NCI-H146 treated with DMSO at 0.1 percent for 48 hours (cell line): ENCODE data around the gene PLXNA4.

Experiments used
- DNase-seq: peaks from one replicate; lab custom pipeline; 2025; ENCODE audit not compliant: unreplicated experiment; lab: John Stamatoyannopoulos, UW

PLXNA4 gene

DNA sequence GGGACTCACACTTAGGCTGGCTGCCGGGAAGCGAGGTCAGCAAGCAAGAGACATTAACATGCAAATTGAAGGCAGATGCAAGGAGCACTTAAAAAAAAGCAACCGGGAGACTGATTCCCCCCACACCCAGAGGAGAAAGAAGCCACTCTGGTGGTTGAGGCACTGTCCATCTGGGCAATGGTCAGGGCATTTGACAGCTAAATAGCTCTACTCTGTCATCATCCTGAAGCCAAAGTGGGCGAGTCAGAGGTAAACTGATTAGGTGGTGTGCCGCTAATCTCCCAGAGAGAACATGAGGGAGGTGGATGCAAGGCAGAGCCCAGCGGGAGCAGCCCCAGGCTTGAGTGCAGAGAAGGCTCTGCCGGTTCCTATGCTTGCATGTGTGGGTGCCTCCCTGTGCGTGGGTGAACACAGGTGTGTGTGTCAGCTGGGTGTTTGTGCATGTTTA lies 100.6 kb downstream of the PLXNA4 start:
- DNase-seq: no peak

DNA sequence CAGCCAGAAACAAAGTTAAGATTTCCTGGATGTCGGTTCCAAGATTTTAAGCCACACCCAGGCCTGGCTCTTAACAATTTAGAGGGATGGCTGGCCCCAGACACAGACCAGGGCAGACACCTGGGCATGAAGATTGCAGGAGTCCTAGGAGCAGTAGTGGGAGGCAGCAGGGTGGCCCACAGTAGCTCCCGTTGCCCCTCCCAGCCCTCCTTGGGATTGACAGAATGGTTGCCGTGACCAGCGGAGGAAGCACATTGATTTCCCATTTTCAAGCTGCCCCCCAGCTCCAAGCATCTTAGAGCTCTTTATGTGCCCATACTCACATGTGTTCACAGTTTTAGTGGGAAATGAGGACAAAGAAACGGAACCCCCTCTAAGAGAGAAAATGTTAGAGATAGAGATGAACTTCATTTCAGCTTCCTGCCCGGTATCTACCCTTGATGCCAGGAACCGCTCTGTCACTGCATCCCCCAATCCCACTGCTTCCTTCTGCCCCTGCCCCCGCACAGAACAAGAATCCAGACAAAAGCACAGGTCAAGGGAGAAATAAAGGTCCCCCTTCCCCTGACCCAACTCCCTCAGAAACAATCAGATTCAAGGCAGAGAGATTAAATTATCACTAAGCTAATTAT lies 101.1 kb downstream of the PLXNA4 start:
- DNase-seq: no peak

DNA sequence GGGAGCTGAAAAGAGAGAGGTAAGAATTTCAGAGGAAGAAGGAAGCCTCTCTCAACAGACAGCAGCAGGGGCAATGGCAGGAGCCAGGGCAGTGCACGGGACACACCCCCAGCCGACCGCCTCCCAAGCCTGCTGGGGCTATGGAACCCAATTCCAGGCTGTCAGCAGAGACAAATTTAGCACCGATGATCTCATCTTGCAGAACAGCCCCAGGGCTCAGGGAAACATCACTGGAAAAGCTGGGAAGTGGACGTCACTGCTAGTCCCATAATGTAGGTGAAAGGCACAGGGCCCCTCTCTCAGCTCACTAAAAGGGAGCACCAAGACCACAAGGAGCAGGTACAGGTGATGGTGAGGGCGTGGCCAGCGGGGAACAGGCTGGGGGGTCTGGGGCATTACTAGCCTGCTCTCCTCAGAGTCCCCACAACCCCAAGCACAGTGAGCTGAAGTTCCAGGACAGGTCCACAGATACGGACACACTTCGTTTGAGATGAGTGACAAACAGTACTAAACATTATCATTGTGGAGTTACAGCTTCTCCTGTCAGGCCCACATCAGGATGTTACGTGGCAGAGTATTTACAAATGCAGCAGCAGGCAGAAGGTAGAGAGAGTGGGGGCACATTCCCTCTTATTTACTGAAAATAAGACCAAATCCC lies 103.7 kb downstream of the PLXNA4 start:
- no peak for DNase-seq

DNA sequence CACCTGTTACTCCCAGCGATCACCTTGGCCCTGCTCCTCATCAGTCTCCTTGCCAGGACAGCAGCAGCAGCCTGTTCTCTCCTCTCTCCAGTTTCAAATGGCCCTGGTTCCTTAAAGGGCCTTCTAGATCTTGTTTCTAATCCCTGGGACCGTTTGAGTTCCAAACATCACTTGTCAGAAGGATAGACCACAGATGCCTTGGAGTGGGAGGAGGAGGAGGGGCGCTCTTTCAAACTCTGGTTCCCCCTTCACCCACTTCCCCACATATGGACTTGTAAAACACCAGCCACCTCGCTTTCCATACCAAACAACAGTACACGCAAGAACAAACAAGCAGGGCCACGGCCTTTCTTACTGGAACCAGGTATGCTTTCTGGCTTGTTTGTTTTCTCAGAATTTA lies 104.8 kb downstream of the PLXNA4 start:
- DNase-seq: no peak

DNA sequence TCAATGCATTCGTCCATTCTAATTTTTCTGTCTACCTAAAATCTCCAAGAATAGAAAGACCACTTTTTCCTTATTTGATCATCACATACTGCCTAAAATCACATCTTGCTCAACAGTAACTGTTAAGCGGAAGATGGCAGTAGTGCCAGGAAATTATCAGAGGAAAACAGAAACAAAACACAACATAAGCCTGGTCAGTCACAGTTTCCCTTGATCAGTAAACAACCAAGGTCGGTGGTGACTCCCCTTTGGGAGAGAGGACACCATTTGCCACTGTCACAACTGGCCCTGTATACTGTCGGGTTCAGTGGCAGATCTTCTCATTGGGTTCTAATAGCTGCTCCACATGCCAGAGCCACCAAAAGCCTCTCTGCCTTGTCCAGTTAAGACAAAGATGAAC lies 106.6 kb downstream of the PLXNA4 start:
- no peak for DNase-seq

DNA sequence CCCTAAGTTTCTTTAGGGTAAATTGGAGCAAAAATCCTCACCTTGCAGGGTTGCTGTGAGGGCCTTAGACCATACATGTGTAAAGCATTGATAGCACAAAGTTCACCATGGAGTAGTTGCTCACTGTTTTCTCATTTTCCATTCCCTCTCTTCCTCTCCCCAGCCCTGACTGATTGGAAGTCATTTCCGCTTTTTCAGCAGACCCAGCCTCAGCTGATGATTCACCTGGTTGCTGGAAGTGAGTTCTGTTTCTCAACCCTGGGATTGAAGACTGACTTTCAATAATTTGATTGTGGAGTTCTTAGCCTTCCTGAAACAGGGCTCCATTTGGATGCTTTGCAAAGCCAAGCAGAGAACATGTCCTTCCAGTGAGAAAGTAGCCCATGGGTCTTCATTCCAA lies 107.0 kb downstream of the PLXNA4 start:
- DNase-seq: no peak

DNA sequence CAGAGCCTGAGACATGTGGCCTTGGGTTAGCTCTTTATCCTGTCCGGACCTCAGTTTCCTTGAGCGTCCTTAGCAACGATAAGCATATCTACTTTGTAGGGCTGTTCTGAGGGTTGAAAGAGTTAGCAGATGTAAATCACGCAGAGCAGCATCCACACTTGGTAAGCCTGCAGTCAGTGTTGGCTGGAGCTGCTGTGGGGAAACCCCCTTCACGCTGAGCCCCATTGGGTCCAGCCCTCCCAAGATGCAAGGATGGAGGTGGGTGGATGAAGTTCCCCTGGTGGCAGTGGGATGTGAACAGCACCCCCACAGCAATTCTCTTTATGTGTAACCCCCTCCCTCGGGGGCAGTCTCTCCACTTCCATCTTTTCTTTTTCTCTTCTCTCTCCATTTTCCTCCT lies 109.9 kb downstream of the PLXNA4 start:
- no peak for DNase-seq

DNA sequence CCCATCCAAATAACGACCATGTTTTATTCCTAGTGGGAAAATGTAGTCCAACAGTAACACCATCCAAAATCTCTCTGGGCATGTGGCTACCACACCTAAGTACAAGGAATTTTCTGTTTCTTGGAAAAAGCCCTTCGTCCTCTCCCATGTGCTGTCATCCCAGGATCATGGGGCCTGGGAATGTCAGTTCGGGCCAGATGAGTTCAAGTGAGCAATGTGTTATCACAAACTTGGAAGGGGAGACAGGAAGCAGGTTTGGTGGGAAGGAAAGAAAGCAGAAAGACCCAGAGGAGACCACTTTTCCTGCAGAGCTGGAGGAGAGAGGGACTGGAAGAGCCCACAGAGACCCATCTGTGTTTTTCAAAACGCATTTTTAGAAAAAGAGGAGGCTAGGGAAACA lies 110.8 kb downstream of the PLXNA4 start:
- DNase-seq: no peak

DNA sequence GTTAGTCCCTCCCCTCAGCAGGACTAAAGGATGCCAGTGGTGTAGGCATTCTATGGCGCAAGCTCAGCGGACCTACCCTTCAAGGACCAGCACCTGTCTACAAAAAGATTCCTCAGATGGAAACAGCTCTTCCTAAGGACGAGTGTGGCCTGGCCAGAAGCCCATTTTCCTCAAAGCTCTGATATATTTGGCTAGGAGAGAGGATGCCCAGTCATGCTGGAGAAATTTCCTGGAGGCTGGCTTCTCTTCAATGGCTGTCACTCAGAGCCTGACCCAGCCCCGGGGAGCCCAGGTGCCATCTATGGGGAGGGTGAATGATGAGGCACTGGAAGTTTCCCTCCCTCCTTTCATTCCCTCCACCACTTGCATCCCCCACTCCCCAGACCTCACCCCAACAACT lies 111.5 kb downstream of the PLXNA4 start:
- DNase-seq: no peak

DNA sequence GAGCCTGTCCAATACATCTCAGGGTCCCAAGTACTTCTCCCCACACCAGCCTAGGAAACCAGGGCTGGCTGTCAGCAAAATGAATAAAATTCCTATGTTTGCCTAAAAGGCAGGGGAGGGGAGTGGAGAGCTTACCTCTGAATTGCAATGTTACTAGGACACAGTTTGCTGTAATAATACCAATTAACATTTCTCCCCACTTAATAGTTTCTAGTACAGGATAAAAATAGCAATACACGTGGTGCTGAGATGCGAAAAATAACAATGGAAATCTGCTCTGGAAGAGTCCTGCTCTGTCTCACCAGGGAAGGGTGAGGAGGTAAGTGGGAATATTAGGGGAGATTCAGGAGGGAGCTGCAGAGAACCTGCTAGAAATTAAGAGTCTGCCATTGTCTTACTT lies 112.3 kb downstream of the PLXNA4 start:
- no peak for DNase-seq

DNA sequence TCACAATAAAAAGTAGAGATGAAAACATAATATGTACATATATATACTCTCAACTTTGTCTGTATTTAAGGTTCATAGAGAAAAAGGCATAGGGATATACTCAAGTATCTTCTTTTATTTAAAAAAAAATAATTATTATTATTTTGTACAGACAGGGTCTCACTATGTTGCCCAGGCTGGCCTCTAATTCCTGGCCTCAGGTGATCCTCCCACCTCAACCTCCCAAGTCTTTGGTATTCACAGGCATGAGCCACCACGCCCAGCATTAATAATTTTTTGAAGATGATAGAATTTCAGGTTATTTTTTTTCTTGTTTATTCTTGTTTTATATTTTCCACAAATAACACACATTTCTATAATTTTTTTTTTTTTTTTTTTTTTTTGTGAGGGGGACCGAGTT lies 113.8 kb downstream of the PLXNA4 start:
- DNase-seq: no peak

DNA sequence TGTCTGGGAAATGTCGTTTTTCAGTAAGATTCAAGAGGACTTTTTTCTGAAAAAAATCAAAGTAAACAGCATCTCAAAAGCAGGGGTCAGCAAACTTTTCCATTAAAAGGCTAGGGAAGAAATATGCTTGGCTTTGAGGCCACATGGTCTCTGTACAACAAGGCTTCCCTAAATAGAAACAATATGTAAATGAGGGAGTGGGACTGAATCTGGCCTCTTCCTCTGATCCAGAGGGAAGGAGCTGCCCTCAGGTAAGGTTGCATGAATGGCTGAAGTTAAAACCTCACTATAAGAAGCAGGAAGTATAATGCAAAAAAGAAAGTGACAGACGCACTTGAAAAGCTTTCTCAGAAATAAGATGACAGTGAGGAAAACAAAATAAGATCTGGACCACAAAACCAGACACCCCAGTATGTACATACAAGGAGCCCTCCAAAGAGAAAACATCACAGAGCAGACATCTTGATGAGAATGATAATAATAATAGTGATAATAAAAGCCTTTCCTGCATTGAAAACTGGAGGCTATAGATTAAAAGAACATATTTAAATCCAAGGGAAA lies 115.2 kb downstream of the PLXNA4 start:
- no peak for DNase-seq

DNA sequence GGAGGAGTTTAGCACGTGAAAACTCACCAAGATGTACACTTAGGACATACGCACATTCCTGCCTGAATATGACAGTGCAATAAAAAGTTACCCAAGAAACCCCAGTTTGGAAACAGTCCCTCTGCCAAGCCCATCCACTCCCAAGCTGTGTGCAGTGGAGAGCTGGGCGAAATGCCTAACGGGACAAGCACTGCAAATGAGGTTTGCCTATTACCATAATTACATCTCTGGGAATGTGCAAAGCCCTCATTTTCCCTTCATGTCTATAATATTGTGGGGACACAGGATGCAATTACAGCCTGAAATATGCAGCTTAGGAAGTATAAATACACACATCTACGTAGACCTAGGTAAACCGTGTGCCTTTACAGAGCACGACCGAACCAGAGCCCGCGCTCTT lies 117.5 kb downstream of the PLXNA4 start:
- DNase-seq: no peak

DNA sequence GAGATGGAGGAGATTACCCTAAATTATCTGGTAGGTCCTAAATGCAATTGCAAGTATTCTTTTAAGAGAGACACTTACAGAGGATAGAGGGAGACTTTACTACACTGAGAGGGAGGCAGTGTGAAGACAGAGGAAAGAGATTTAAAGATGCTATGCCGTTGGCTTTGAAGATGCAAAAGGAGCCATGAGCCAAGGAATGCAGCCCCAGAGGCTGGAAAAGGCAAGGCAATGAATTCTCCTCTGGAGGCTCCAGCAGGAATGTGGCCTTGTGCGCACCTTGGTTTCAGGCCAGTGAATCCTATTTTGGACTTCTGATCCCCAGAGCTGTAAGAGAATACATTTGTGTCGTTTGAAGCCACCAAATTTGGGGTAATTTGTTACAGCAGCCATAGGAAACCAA lies 118.6 kb downstream of the PLXNA4 start:
- DNase-seq: no peak

DNA sequence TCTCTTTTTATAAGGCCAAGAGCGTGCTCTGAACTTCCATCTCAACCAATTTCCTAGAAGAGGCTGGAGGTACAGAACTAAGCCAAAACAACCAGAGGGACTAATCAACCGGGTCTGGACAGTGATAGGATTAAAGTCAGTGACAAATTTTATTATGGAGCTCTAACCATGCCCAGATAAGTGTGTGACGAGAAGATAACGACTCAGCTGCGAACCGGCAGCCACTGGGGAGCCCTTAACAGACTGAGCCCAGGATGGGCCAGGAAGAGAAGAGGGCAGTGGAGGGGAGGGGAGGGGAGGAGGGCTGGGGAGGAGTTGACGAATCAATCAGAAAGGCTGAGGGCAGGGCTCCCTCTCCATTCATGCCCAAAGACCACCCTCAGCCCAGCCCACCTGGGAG lies 119.9 kb downstream of the PLXNA4 start:
- no peak for DNase-seq

DNA sequence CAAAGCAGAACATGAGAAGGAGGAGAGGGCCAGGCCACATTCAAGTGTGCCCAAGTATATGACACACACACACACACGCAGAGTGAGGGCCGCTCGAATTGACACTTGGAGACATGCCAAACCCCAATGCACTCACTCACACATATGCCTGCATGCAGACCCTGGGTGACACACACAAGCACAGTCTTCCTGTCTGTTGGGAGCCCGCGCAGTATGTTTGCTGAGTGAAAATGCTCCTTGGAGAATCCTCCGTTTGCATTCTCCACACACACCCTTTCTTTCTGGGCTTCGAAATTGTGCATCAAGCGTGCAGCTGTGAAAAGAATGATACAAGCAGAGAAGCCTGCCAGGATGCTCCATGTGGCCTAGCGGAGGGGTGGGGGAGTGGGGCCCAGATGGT lies 120.9 kb downstream of the PLXNA4 start:
- DNase-seq: no peak

DNA sequence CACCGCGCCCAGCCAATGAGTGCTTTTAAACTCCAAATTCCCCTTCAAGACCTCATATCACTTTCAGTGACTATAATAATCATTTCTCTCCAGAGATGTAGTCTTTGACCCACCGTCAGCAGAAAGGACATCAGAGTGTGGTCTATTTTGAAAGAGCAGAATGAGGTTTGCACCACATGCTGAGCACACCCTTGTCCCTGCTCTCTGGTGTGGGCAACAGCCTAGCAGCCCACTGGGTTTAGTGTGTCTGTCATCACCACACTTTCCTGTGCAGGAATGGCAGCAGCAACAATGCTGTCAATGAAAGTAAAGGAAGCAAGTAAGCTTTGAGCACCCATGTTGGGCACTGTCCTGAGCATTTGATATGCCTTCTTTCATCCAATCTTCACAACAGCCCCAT lies 122.4 kb downstream of the PLXNA4 start:
- no peak for DNase-seq

DNA sequence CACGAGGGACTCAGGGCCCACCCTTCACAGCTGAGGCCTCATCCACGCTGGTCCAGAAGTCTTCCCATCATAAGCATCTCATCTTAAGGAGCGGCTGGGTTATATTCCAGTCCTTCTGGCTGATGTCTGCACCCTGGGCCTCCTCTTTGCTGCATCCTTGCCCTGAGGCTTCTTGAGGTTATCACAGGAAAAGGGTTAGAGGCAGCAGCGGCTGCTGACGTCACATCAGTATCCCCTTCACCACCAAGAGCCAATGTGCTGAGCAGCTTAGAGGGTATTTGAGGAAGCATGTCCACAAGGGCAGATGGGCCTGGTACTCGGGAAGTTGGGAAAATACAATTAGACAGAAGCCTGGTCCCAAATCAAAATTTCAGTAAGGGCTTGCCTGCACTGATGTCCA lies 125.1 kb downstream of the PLXNA4 start:
- DNase-seq: no peak

DNA sequence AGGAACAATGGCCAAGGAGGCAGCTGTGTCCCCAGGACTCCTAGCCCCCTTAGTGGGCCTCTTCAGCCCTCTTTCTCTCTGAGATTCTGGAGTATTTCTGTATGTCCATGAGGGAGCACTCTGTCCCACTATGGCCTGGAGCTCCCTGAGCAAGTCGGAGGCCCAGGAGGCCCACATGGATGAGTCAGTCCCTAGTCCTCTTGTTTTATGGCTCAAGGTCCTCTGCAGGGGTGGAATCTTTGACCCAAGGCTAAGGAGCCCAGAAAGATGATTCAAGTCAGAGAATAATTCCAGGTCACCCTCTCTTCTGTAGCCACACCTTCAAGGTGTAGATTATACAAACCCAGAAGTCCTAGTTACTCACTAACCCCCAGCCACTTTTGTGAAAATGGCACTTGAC lies 125.6 kb downstream of the PLXNA4 start:
- no peak for DNase-seq

DNA sequence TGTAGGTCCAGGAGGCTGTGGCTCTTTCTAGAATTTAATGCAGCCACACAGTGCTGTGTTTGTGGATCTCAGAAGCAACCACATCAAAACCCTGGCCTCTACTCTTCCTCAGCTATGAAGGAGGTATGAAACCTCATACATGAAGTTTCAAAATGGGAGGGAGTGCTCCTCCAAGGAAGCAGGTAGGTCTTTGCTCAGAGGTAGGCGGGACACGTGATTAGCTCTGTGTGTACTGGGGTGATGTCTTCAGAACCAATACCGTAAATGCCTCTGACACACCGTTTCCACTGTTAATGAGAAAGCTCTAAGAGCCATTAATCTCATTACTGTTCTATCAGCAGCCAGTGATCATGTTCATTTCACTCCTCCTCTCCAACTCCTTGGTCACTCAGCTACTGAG lies 126.1 kb downstream of the PLXNA4 start:
- DNase-seq: no peak

DNA sequence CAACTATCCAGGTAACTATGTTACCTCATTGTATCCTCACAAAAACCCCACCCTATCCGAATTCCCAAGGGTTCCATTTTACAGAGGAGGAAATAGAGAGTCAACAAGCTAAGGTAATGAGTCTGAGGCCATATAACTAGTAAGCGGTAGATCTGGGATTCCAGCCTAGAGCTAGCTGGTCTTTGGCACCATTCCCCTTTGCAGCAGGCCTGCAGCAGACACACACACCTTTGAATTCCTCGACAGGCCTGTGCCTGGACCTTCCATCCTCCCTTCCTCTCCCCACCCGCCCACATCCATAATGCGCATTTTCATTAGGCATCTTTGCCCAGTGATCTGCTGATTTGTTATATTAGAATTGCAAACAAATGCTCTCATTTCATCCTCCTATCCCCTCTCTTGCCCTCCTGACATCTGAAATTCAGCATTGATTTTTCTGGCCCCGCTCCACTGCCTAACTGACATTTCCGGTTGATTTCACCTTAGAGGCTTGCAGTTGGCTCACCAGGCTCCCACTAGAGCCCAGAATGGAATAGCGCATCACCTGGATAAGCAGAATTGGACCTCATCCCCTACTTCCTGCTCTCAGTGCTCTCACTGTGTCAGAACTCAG lies 129.5 kb downstream of the PLXNA4 start:
- no peak for DNase-seq

DNA sequence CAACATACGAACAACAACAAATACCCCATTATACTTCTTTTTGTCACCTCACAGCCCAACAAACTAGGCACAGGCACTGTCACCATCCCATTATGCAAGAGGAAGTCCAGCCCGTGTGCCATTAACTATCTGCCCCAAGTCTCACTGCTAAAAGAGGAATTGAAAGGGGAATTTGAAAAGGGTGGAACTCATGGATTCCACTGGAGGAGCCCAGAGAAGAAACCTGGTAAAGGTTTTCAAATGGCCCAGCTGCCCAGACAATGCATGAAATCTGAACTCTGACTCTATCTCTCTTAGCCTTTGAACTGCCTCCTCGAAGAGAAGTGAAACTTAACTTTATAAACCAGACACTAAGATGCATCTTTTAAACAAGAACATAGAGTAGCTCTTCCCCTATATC lies 130.0 kb downstream of the PLXNA4 start:
- DNase-seq: no peak
